GM12878 (cell line): Measurements from ENCODE around the gene SIN3B. TPM values are rescaled to one million over a fixed set of nuclear protein-coding genes. Genes with fewer than 3 reads are reported as not detected.

Experiments
- ATAC-seq: fragments of 200-7000 bp; cut with Tn5 transposase; 3 replicates; pipeline ENCODE4 v1.9.1; 2020; ENCODE audit warnings: mild to moderate bottlenecking, moderate library complexity
- BruUV-seq: library from RNA; stranded (reverse); fragments of 400-500 nt; replicated peaks from 2 replicates; lab custom pipeline; 2021; lab: Mats Ljungman, UMichigan
- CTCF ChIA-PET: fragments of 300-600 bp; sonication (Branson Sonifier 250); formaldehyde crosslinking; extraction: SDS; loops from one replicate; lab custom pipeline; 2021; ENCODE audit warnings: inconsistent platforms; lab: Yijun Ruan, JAX
- POLR2A ChIA-PET: fragments of 350-600 bp; formaldehyde crosslinking; extraction: SDS; loops from one replicate; lab custom pipeline; 2021; ENCODE audit warnings: inconsistent platforms; lab: Charles Lee
- RAD21 ChIA-PET: fragments of 300-600 bp; sonication (Branson Sonifier 250); formaldehyde crosslinking; loops from one replicate; lab custom pipeline; 2023; ENCODE audit warnings: antibody characterized with exemption; ENCODE audit not compliant: unreplicated experiment; lab: Charles Lee
- SMC1A ChIA-PET: fragments of 300-600 bp; sonication (Branson Sonifier 250); formaldehyde crosslinking; loops from one replicate; lab custom pipeline; 2023; ENCODE audit not compliant: unreplicated experiment, uncharacterized antibody; lab: Charles Lee
- DNase-seq: peaks from one replicate; pipeline ENCODE4 v3.0.0-alpha.2; 2011; ENCODE audit warnings: low read depth, low spot score
- FAIRE-seq: peaks from 3 replicates; lab custom pipeline; 2011; peaks lifted over from hg19 to GRCh38; lab: Jason Lieb, UNC
- H2AFZ ChIP-seq: 2 replicates; pipeline ENCODE4 v1.6.0; 2011; ENCODE audit warnings: low read depth, low read length, control low read depth; ENCODE audit not compliant: control insufficient read depth
- H3K27ac ChIP-seq: 2 replicates; pipeline ENCODE4 v1.5.1; 2011; ENCODE audit warnings: control low read depth; ENCODE audit not compliant: control insufficient read depth, insufficient read depth
- H3K27me3 ChIP-seq, 2 experiments: replicated peaks in 1 of 2; 2 replicates each; pipeline versions ENCODE4 v1.6.0 to v1.6.1; 2011; ENCODE audit warnings: low read length in 1 of 2; ENCODE audit not compliant: control insufficient read depth in 2 of 2, insufficient read depth in 2 of 2
- H3K36me3 ChIP-seq, 2 experiments: 2 replicates each; pipeline ENCODE4 v1.5.1; 2011; ENCODE audit warnings: low read length in 1 of 2; ENCODE audit not compliant: control insufficient read depth in 2 of 2, insufficient read depth in 2 of 2
- H3K4me1 ChIP-seq: 2 replicates; pipeline ENCODE4 v1.6.1; 2011; ENCODE audit warnings: mild to moderate bottlenecking, low read length, moderate library complexity, mixed read lengths; ENCODE audit not compliant: control insufficient read depth, insufficient read depth
- H3K4me2 ChIP-seq: 2 replicates; pipeline ENCODE4 v1.6.0; 2011; ENCODE audit warnings: control low read depth; ENCODE audit not compliant: control insufficient read depth, insufficient read depth
- H3K4me3 ChIP-seq: fragments of 200-600 bp; sonication (generic); 2 replicates; pipeline ENCODE4 v1.5.1; 2016
- H3K79me2 ChIP-seq: 2 replicates; pipeline ENCODE4 v1.6.0; 2011; ENCODE audit warnings: low read length; ENCODE audit not compliant: control insufficient read depth, insufficient read depth
- H3K9ac ChIP-seq: 2 replicates; pipeline ENCODE4 v1.8.0; 2011; ENCODE audit warnings: low read length, control low read depth, mixed read lengths; ENCODE audit not compliant: control insufficient read depth, insufficient read depth
- H3K9me3 ChIP-seq: replicated peaks from 3 replicates; pipeline ENCODE4 v1.5.1; 2011; ENCODE audit warnings: mild to moderate bottlenecking, low read length; ENCODE audit not compliant: control insufficient read depth, insufficient read depth
- H4K20me1 ChIP-seq: 2 replicates; pipeline ENCODE4 v1.6.0; 2011; ENCODE audit not compliant: control insufficient read depth, insufficient read depth
- CHD1 ChIP-seq: IDR thresholded peaks from 2 replicates; pipeline ENCODE4 v1.6.1; 2012; ENCODE audit warnings: low read depth, low read length, improper control_type of control experiment
- EP300 ChIP-seq, 2 experiments: fragments of 150-350 bp in 1 of 2; IDR thresholded peaks; 2 replicates each; pipeline ENCODE4 v1.6.1; 2011 to 2012; ENCODE audit warnings: low read depth in 2 of 2, low read length in 2 of 2, borderline replicate concordance in 1 of 2, improper control_type of control experiment in 1 of 2, inconsistent platforms in 1 of 2; ENCODE audit not compliant: control insufficient read depth in 1 of 2
- MAX ChIP-seq: IDR thresholded peaks from 2 replicates; pipeline ENCODE4 v1.6.1; 2012; ENCODE audit warnings: low read depth, low read length, improper control_type of control experiment
- NFYB ChIP-seq: IDR thresholded peaks from 2 replicates; pipeline ENCODE4 v1.6.1; 2011; ENCODE audit warnings: low read depth, mild to moderate bottlenecking, low read length, improper control_type of control experiment, moderate library complexity; ENCODE audit not compliant: insufficient read depth
- NKRF ChIP-seq: fragments of 450-650 bp; conservative IDR thresholded peaks from 2 replicates; pipeline ENCODE4 v1.6.1; 2017; ENCODE audit warnings: mild to moderate bottlenecking, moderate library complexity
- RELA ChIP-seq: fragments of 450-650 bp; IDR thresholded peaks from 2 replicates; pipeline ENCODE4 v1.8.0; 2014; ENCODE audit warnings: borderline replicate concordance; ENCODE audit not compliant: partially characterized antibody
- SIX5 ChIP-seq: IDR thresholded peaks from 2 replicates; pipeline ENCODE4 v1.6.1; 2011; ENCODE audit warnings: mild to moderate bottlenecking, low read depth, low read length, moderate library complexity; ENCODE audit not compliant: severe bottlenecking
- WGBS: methylation state at CpG from one replicate; pipeline ENCODE4 v1.1.6; 2016; ENCODE audit warnings: low lambda C conversion rate; ENCODE audit not compliant: insufficient replicate concordance, insufficient coverage; ENCODE audit errors: missing lambda C conversion rate; 5-methylcytosine and 5-hydroxymethylcytosine counted together
- in situ Hi-C: fragments of 300-500 bp; cut with MboI; formaldehyde crosslinking; loops from 9 replicates; pipeline ENCODE4 v1.14.3; 2018; ENCODE audit warnings: mixed read lengths
- intact Hi-C: fragments of 100-400 bp; cut with micrococcal nuclease; formaldehyde crosslinking; loops from one replicate; pipeline ENCODE4 v1.14.2; 2022; ENCODE audit not compliant: unreplicated experiment
- polyA plus RNA-seq, 11 experiments: library from polyadenylated mRNA; depleted of rRNA in 4 of 11; unstranded in 6 of 11; stranded (reverse) in 5 of 11; fragments of >200 nt; fragmentation: Nextera tagmentation in 4 of 11; fragmentation: Illumina TruSeq in 1 of 11; extraction: Ambion mirVana in 4 of 11; extraction: Trizol in 1 of 11; gene quantifications; 1 replicate in 1 of 11; 2 replicates in 10 of 11; pipeline versions ENCODE4 v1.2.1 to v1.2.3, GENCODE V29; 2011 to 2016; ENCODE audit warnings: inconsistent platforms in 2 of 11, missing spikeins in 2 of 11, low read depth in 1 of 11
- total RNA-seq, 4 experiments: library from RNA; depleted of rRNA in 3 of 4; stranded (reverse); fragments of >200 nt in 3 of 4; fragmentation: Illumina TruSeq in 1 of 4; extraction: Trizol in 1 of 4; gene quantifications; 2 replicates each; pipeline versions ENCODE4 v1.2.1 to v1.2.3, GENCODE V29; 2013 to 2021

The SIN3B gene
- total and polyA plus RNA-seq, 10 of the 15 experiments (the other 5 are each of a cell fraction or from before 2014, with no cell fraction given) = 0.68 to 34.5 (median 15.8) TPM

GRCh38 chr19:16821081-16821480, 8.1 kb upstream of the SIN3B start:
- no peak overlapping the region for H3K27ac ChIP-seq
- BruUV-seq = no TSS peak
- H3K9ac ChIP-seq = no peak overlapping the region
- in situ Hi-C loops (no loop called here), intact Hi-C loops (no loop called here)
- FAIRE-seq (no peak), DNase-seq (no peak), ATAC-seq (no peak)
- no peak overlapping the region for H3K4me3 ChIP-seq
- H3K36me3 ChIP-seq = no peaks in the 10 kb centered on the region
- no peak overlapping the region for H3K4me2 ChIP-seq
- ChIA-PET RAD21 (no interaction called here), CTCF (no interaction called here), POLR2A (no interaction called here), SMC1A (no interaction called here)
- H3K4me1 ChIP-seq = no peaks in the 10 kb centered on the region
- 27% methylated on average over 7 of the region's 7 CpGs for WGBS
- H3K79me2 ChIP-seq = no peaks in the 10 kb centered on the region
- no peaks in the 10 kb centered on the region for H4K20me1 ChIP-seq
- H2AFZ ChIP-seq = no peak overlapping the region
- TF ChIP-seq NKRF (no peak), RELA (no peak), SIX5 (no peak), CHD1 (no peak)
- no peaks in the 10 kb centered on the region for H3K9me3 ChIP-seq
- H3K27me3 ChIP-seq = no peaks in the 10 kb centered on the region

- FAIRE-seq (no peak), ATAC-seq (no peak), DNase-seq (no peak)
- H2AFZ ChIP-seq = no peak overlapping the region
- no peak for TF ChIP-seq EP300 (IDR thresholded peaks at IDR 0.05; ENCODE audit: borderline replicate concordance in 1 of 2, control insufficient read depth in 1 of 2, low read depth in 2 of 2, low read length in 2 of 2)
- TF ChIP-seq NFYB = no peak
- TF ChIP-seq MAX = no peak
- SMC1A ChIA-PET = no interaction called here
- H3K4me2 ChIP-seq = no peak overlapping the region
- in situ Hi-C loops = no loop called here
- WGBS = 43% methylated on average over 8 of the region's 8 CpGs
- no peaks in the 10 kb centered on the region for H3K27me3 ChIP-seq
- H3K9ac ChIP-seq = no peak overlapping the region
- no peaks in the 10 kb centered on the region for H3K79me2 ChIP-seq
- CTCF ChIA-PET = no interaction called here
- H3K4me3 ChIP-seq = no peak overlapping the region
- intact Hi-C loops = no loop called here
- POLR2A ChIA-PET = no interaction called here
- H3K9me3 ChIP-seq = no peaks in the 10 kb centered on the region; the same call in 2 of the 3 replicates
- no TSS peak for BruUV-seq
- H3K27ac ChIP-seq = no peak overlapping the region
- no peaks in the 10 kb centered on the region for H4K20me1 ChIP-seq
- H3K36me3 ChIP-seq = no peaks in the 10 kb centered on the region
- RAD21 ChIA-PET = no interaction called here
- H3K4me1 ChIP-seq = no peaks in the 10 kb centered on the region
These were observed 6.5 kb upstream of the SIN3B start for GRCh38 chr19:16822648-16823047.
